PC-3 (cell line): Measurements from ENCODE around the gene RGS10. TPM values are rescaled to one million over a fixed set of nuclear protein-coding genes. Genes with fewer than 3 reads are reported as not detected.

Experiments
- ATAC-seq: fragments of 200-7000 bp; cut with Tn5 transposase; 2 replicates; pipeline ENCODE4 v1.9.1; 2020; ENCODE audit warnings: mild to moderate bottlenecking, moderate library complexity
- BruUV-seq: library from RNA; stranded (reverse); fragments of 400-500 nt; replicated peaks from 2 replicates; lab custom pipeline; 2021; lab: Mats Ljungman, UMichigan
- CTCF ChIA-PET: fragments of 300-600 bp; sonication (Branson Sonifier 250); formaldehyde crosslinking; loops from one replicate; lab custom pipeline; 2022; ENCODE audit warnings: antibody characterized with exemption; lab: Charles Lee
- POLR2A ChIA-PET: fragments of 300-600 bp; sonication (Branson Sonifier 250); formaldehyde crosslinking; loops from one replicate; lab custom pipeline; 2022; ENCODE audit warnings: antibody characterized with exemption; ENCODE audit not compliant: unreplicated experiment; lab: Charles Lee
- DNase-seq: peaks from one replicate; pipeline ENCODE4 v3.0.0-alpha.2; 2015
- H2AFZ ChIP-seq: fragments of 300-600 bp; sonication (generic); 2 replicates; pipeline ENCODE4 v1.6.0; 2016; ENCODE audit warnings: antibody characterized with exemption, low read length
- H3F3A ChIP-seq: fragments of 300-600 bp; sonication (generic); one replicate; pipeline ENCODE4 v1.6.0; 2017; ENCODE audit warnings: antibody characterized with exemption, low read length, control low read depth, mild to moderate bottlenecking; ENCODE audit not compliant: unreplicated experiment
- H3K27ac ChIP-seq: fragments of 300-600 bp; sonication (generic); 2 replicates; pipeline ENCODE4 v1.5.1; 2016; ENCODE audit warnings: mild to moderate bottlenecking, low read length
- H3K27me3 ChIP-seq: fragments of 300-600 bp; sonication (generic); 2 replicates; pipeline ENCODE4 v1.6.1; 2016; ENCODE audit warnings: low read length, mixed read lengths
- H3K36me3 ChIP-seq: fragments of 300-600 bp; sonication (generic); 2 replicates; pipeline ENCODE4 v1.6.1; 2016; ENCODE audit warnings: low read depth, mixed run types, low read length, mixed read lengths
- H3K4me1 ChIP-seq: fragments of 300-600 bp; sonication (generic); 2 replicates; pipeline ENCODE4 v1.5.1; 2016; ENCODE audit warnings: low read length; ENCODE audit not compliant: insufficient read depth
- H3K4me2 ChIP-seq: fragments of 300-600 bp; sonication (generic); 2 replicates; pipeline ENCODE4 v1.6.0; 2016; ENCODE audit warnings: low read length
- H3K4me3 ChIP-seq: fragments of 300-600 bp; sonication (generic); 2 replicates; pipeline ENCODE4 v1.5.1; 2016; ENCODE audit warnings: mild to moderate bottlenecking, low read length, mixed read lengths
- H3K79me2 ChIP-seq: fragments of 300-600 bp; sonication (generic); 2 replicates; pipeline ENCODE4 v1.6.1; 2017; ENCODE audit warnings: low read length, mixed read lengths
- H3K9ac ChIP-seq: fragments of 300-600 bp; sonication (generic); 2 replicates; pipeline ENCODE4 v1.6.0; 2016; ENCODE audit warnings: mild to moderate bottlenecking, low read length
- H3K9me2 ChIP-seq: fragments of 300-600 bp; sonication (generic); replicated peaks from 2 replicates; pipeline ENCODE4 v1.6.1; 2016; ENCODE audit warnings: mixed run types, low read length, mixed read lengths
- H3K9me3 ChIP-seq: fragments of 300-600 bp; sonication (generic); 2 replicates; pipeline ENCODE4 v1.6.1; 2016; ENCODE audit warnings: low read length, mixed read lengths
- H4K20me1 ChIP-seq: fragments of 300-600 bp; sonication (generic); 2 replicates; pipeline ENCODE4 v1.6.1; 2016; ENCODE audit warnings: low read length, mixed read lengths
- CTCF ChIP-seq: fragments of 300-600 bp; sonication (generic); conservative IDR thresholded peaks from 2 replicates; pipeline ENCODE4 v1.5.1; 2017; ENCODE audit warnings: antibody characterized with exemption, low read depth, mild to moderate bottlenecking, low read length
- EZH2 ChIP-seq: fragments of 300-600 bp; sonication (generic); IDR thresholded peaks from one replicate; pipeline ENCODE4 v1.6.1; 2017; ENCODE audit warnings: antibody characterized with exemption, mild to moderate bottlenecking, low read length; ENCODE audit not compliant: unreplicated experiment
- EZH2phosphoT487 ChIP-seq: fragments of 300-600 bp; sonication (generic); IDR thresholded peaks from 2 replicates; pipeline ENCODE4 v1.6.1; 2018; ENCODE audit warnings: mild to moderate bottlenecking, antibody characterized with exemption, low read length, borderline replicate concordance
- intact Hi-C: fragments of 100-400 bp; cut with micrococcal nuclease; formaldehyde crosslinking; loops from 2 replicates; pipeline ENCODE4 v1.9.0; 2023
- total RNA-seq: library from RNA; depleted of rRNA; stranded (reverse); fragments of >200 nt; gene quantifications from 2 replicates; pipeline ENCODE4 v1.2.3, GENCODE V29; 2014

Gene RGS10
- total RNA-seq, 1 experiment from 2014 or later: 27.6 TPM

- ATAC-seq: no peak
- CTCF ChIA-PET: no interaction called here
- H3K9me2 ChIP-seq: no peaks in the 10 kb centered on the region
- no peak overlapping the region for H3K9ac ChIP-seq
- TF ChIP-seq EZH2 (no peak), CTCF (no peak), EZH2phosphoT487 (no peak)
- intact Hi-C loops: no loop called here
- no peaks in the 10 kb centered on the region for H3K27me3 ChIP-seq
- DNase-seq: no peak
- peaks cover 28% of the 10 kb centered on the region for H3K4me1 ChIP-seq
- H3K9me3 ChIP-seq: no peaks in the 10 kb centered on the region
- POLR2A ChIA-PET: no interaction called here
- H3K79me2 ChIP-seq: peaks cover 84% of the 10 kb centered on the region
- no peak overlapping the region for H2AFZ ChIP-seq
- BruUV-seq: no TSS peak
- H3K4me3 ChIP-seq: no peak overlapping the region
- H3K36me3 ChIP-seq: no peaks in the 10 kb centered on the region
- H3F3A ChIP-seq: no peaks in the 10 kb centered on the region
- no peak overlapping the region for H3K27ac ChIP-seq
- no peak overlapping the region for H3K4me2 ChIP-seq
- no peaks in the 10 kb centered on the region for H4K20me1 ChIP-seq
Observed at GRCh38 chr10:119536508-119537025, 6.0 kb downstream of the RGS10 start.

DNA sequence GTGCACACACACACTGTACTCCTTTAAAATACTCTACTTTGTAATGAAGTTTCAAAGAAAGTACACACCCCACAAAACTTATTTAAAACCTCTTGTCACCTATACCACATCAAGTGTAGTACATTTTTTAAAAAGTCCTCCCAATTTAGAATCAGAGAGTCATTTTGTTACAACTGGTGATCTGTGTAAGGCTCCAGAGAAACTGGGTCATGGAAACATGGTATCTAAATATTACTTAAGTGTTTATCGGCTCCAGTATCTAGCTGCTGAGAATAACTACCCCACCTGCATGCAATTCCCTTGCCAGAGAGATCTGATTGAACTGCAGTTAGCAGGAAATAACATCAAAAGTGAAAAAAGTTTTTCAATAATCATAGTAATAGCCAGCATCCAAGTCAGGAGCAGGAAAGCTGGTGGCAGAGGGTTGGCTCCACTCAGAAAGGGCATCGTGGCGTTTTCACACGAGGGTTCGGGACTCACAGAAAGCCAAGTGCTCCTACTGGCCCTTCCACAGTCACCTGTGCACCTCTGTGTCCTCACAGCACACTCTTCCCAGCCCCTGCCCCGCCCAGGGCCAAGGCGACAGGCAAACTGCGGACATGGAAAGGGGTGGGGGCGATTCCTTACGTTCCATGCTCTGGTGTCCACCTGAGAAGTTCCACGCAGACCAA is 6.5 kb downstream of the RGS10 start:
- Histone ChIP-seq H3K79me2 (peaks cover 84% of the 10 kb centered on the region), H3K9me3 (no peaks in the 10 kb centered on the region), H3K27ac (no peak overlapping the region), H3K27me3 (no peaks in the 10 kb centered on the region), H3K4me1 (peaks cover 28% of the 10 kb centered on the region), H3F3A (no peaks in the 10 kb centered on the region), H4K20me1 (no peaks in the 10 kb centered on the region), H3K36me3 (no peaks in the 10 kb centered on the region), H3K4me3 (no peak overlapping the region), H3K9me2 (no peaks in the 10 kb centered on the region), H3K4me2 (no peak overlapping the region), H3K9ac (no peak overlapping the region), H2AFZ (no peak overlapping the region)
- BruUV-seq: no TSS peak
- DNase-seq (no peak), ATAC-seq (no peak)
- CTCF ChIA-PET: no interaction called here
- TF ChIP-seq EZH2: no peak
- no peak for TF ChIP-seq EZH2phosphoT487
- TF ChIP-seq CTCF: no peak
- intact Hi-C loops: no loop called here
- POLR2A ChIA-PET: no interaction called here

DNA sequence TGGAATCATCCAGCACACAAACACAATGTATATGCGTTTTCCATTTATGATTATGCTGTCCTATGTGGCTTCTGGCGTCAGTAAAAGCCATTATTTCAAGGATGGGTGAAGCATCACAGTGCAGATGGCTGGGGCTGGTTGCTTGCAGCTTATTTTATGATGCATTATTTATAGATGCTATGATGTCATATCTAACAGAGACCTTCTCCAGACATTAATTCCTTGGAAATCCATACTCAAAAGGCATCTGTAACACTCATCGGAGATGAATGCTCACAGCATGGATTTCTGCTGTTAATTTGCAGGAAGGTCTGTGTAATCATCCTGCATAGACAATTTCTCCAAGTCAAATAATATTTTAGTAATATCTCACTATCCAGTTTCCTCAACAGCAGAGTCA is 7.2 kb downstream of the RGS10 start:
- Histone ChIP-seq H3K9me2 (no peaks in the 10 kb centered on the region), H3F3A (no peaks in the 10 kb centered on the region), H3K4me2 (no peak overlapping the region), H2AFZ (no peak overlapping the region), H3K4me3 (no peak overlapping the region), H3K4me1 (peaks cover 22% of the 10 kb centered on the region), H3K27ac (no peak overlapping the region), H3K79me2 (peaks cover 84% of the 10 kb centered on the region), H4K20me1 (no peaks in the 10 kb centered on the region), H3K9me3 (no peaks in the 10 kb centered on the region), H3K36me3 (no peaks in the 10 kb centered on the region), H3K27me3 (no peaks in the 10 kb centered on the region), H3K9ac (no peak overlapping the region)
- ChIA-PET CTCF (no interaction called here), POLR2A (no interaction called here)
- BruUV-seq: no TSS peak
- DNase-seq: no peak
- intact Hi-C loops: no loop called here
- no peak for TF ChIP-seq CTCF
- TF ChIP-seq EZH2phosphoT487: no peak
- no peak for TF ChIP-seq EZH2
- no peak for ATAC-seq
